OCI-LY1 (cell line): Measurements from ENCODE around the gene TRPV5.

Source experiments
- EZH2 ChIP-seq: fragments of 200-600 bp; sonication (generic), shearing (Covaris generic); IDR thresholded peaks from 2 replicates; pipeline ENCODE4 v1.8.0; 2017; ENCODE audit warnings: borderline replicate concordance, mixed run types, mild to moderate bottlenecking, antibody characterized with exemption, low read length, moderate library complexity, mixed read lengths
- TF ChIP-seq, protein P1 (sequence below): fragments of 200-600 bp; sonication (generic), shearing (Covaris generic); IDR thresholded peaks from 2 replicates; pipeline ENCODE4 v1.5.1; 2017; ENCODE audit warnings: mild to moderate bottlenecking, antibody characterized with exemption, low read length, moderate library complexity, mixed read lengths

DNA sequence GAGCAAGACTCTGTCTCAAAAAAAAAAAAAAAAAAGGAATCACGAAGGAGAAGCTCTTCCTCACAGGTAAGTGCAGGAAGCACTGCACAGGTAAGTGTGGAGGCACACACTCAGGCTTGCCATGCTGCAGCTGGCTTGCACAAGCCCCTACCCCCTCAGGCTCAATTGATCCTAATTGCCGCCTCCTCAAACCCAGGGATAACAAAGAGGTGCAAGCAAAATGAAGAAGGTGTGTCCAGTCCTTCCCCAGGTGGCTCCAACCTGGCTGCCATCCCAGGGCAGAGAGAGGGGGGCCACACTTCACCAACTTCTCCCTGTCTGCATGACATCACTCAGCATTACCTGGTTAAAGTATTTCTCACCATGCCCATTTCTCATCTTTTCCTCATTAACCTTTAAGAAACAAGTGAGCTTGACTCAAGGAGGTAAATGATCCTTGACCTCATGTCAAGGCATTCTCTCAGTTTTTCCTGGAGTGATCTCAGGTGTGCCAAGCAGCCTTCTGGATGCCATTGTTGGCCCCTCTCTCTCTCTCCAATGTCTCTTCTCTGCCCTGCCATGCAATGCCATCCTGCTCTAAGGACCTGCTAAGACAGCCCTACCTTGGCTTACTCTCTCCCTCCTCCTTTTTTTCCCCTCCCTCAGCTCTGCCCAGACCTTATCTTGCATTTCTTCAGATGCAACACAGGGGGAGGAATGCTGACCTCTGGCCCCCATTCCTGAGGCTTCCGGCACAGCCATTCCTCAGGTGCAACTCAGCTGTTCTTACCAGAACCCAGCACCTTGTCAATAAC is 35.0 kb downstream of the TRPV5 start:
- TF ChIP-seq, protein P1, sequence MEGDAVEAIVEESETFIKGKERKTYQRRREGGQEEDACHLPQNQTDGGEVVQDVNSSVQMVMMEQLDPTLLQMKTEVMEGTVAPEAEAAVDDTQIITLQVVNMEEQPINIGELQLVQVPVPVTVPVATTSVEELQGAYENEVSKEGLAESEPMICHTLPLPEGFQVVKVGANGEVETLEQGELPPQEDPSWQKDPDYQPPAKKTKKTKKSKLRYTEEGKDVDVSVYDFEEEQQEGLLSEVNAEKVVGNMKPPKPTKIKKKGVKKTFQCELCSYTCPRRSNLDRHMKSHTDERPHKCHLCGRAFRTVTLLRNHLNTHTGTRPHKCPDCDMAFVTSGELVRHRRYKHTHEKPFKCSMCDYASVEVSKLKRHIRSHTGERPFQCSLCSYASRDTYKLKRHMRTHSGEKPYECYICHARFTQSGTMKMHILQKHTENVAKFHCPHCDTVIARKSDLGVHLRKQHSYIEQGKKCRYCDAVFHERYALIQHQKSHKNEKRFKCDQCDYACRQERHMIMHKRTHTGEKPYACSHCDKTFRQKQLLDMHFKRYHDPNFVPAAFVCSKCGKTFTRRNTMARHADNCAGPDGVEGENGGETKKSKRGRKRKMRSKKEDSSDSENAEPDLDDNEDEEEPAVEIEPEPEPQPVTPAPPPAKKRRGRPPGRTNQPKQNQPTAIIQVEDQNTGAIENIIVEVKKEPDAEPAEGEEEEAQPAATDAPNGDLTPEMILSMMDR: no peak
- no peak for TF ChIP-seq EZH2
